NT2/D1 (cell line): ENCODE results near the gene AGAP1.

ENCODE experiments used
- SUZ12 ChIP-seq: IDR thresholded peaks from 2 replicates; pipeline ENCODE4 v1.6.1; 2011; ENCODE audit not compliant: insufficient read length, insufficient read depth; ENCODE audit errors: extremely low read depth
- YY1 ChIP-seq: IDR thresholded peaks from 2 replicates; pipeline ENCODE4 v1.6.1; 2011; ENCODE audit not compliant: insufficient read length, insufficient read depth

- TF ChIP-seq YY1: no peak
- TF ChIP-seq SUZ12: no peak
Observed at GRCh38 chr2:236120829-236121228, 627.0 kb downstream of the AGAP1 start.
